ENCODE measurements around the gene TMEM163. TPM values are rescaled to one million over a fixed set of nuclear protein-coding genes. Genes with fewer than 3 reads are reported as not detected.
"Not testable (repeated sequence)": the region's sequence is repeated elsewhere in the genome, so short reads cannot be mapped to it uniquely, and the experiment has no call there.

The TMEM163 gene
- total and polyA plus RNA-seq, 3 experiments from 2014 or later: 0.45 TPM; not detected in 2

- no peak overlapping the region for H3K4me3 Mint-ChIP-seq
- CTCF ChIA-PET: interaction anchor here (1.0 kb wide), 1 partner anchor 10 kb away, joined by 3 read pairs; no protein-coding TSS in a partner anchor
- POLR2A ChIA-PET: no interaction called here
- H3K27me3 ChIP-seq (ENCODE audit: insufficient read depth, low read length, poor library complexity, severe bottlenecking): no peaks in the 10 kb centered on the region
- H3K36me3 Mint-ChIP-seq: no peaks in the 10 kb centered on the region
- no peak overlapping the region for H3K27ac ChIP-seq (ENCODE audit: low read depth, low read length)
- no peaks in the 10 kb centered on the region for H3K9me3 ChIP-seq (ENCODE audit: low read length)
- H3K4me1 ChIP-seq (ENCODE audit: insufficient read depth, low read length): no peaks in the 10 kb centered on the region
- peaks cover 0 to 6% (median 3%) of the 10 kb centered on the region in 3 donors for H3K4me1 Mint-ChIP-seq
- no peaks in the 10 kb centered on the region for H3K9me3 Mint-ChIP-seq
- H3K36me3 ChIP-seq (ENCODE audit: insufficient read depth, low read length): no peaks in the 10 kb centered on the region
- H3K27ac Mint-ChIP-seq: no peak overlapping the region
- DNase-seq: no peak
- H3K27me3 Mint-ChIP-seq: peaks cover 9 to 23% of the 10 kb centered on the region in 2 donors
- no peak overlapping the region for H3K4me3 ChIP-seq (ENCODE audit: low read length)
These were observed 228.9 kb downstream of the TMEM163 start for GRCh38 chr2:134489732-134490384.

- ChIA-PET POLR2A (no interaction called here), CTCF (no interaction called here)
- no peaks in the 10 kb centered on the region for H3K4me1 Mint-ChIP-seq
- Histone ChIP-seq H3K27ac (ENCODE audit: low read depth, low read length) (no peak overlapping the region), H3K4me1 (ENCODE audit: insufficient read depth, low read length) (no peaks in the 10 kb centered on the region), H3K4me3 (ENCODE audit: low read length) (no peak overlapping the region), H3K27me3 (ENCODE audit: insufficient read depth, low read length, poor library complexity, severe bottlenecking) (no peaks in the 10 kb centered on the region), H3K9me3 (ENCODE audit: low read length) (no peaks in the 10 kb centered on the region), H3K36me3 (ENCODE audit: insufficient read depth, low read length) (no peaks in the 10 kb centered on the region)
- peaks cover 0 to 5% (median 0%) of the 10 kb centered on the region in 3 donors for H3K36me3 Mint-ChIP-seq
- H3K9me3 Mint-ChIP-seq: no peaks in the 10 kb centered on the region
- H3K27me3 Mint-ChIP-seq: peaks cover 2 to 37% of the 10 kb centered on the region in 2 donors
- DNase-seq: no peak
- no peak overlapping the region for H3K27ac Mint-ChIP-seq
- no peak overlapping the region for H3K4me3 Mint-ChIP-seq
These were observed 235.9 kb downstream of the TMEM163 start for GRCh38 chr2:134482766-134483340.

- H3K4me1 Mint-ChIP-seq: no peaks in the 10 kb centered on the region
- CTCF ChIA-PET: interaction anchor here (1.3 kb wide), 1 partner anchor 9 kb away, joined by 3 read pairs; no protein-coding TSS in a partner anchor
- DNase-seq: no peak
These were observed 236.6 kb downstream of the TMEM163 start for GRCh38 chr2:134482131-134482723.

GRCh38 chr2:134479696-134480330, 239.0 kb downstream of the TMEM163 start:
- no peak overlapping the region for H3K27ac Mint-ChIP-seq
- DNase-seq: no peak
- POLR2A ChIA-PET: no interaction called here
- H3K27me3 Mint-ChIP-seq: peaks cover 4 to 29% of the 10 kb centered on the region in 2 donors
- Histone ChIP-seq H3K36me3 (ENCODE audit: insufficient read depth, low read length) (no peaks in the 10 kb centered on the region), H3K27ac (ENCODE audit: low read depth, low read length) (no peak overlapping the region), H3K9me3 (ENCODE audit: low read length) (no peaks in the 10 kb centered on the region), H3K4me1 (ENCODE audit: insufficient read depth, low read length) (no peaks in the 10 kb centered on the region), H3K27me3 (ENCODE audit: insufficient read depth, low read length, poor library complexity, severe bottlenecking) (no peaks in the 10 kb centered on the region), H3K4me3 (ENCODE audit: low read length) (no peak overlapping the region)
- no peaks in the 10 kb centered on the region for H3K4me1 Mint-ChIP-seq
- CTCF ChIA-PET: interaction anchor here (1.0 kb wide), 1 partner anchor 10 kb away, joined by 3 read pairs; no protein-coding TSS in a partner anchor
- peaks cover 0 to 5% (median 0%) of the 10 kb centered on the region in 3 donors for H3K36me3 Mint-ChIP-seq
- no peak overlapping the region for H3K4me3 Mint-ChIP-seq
- no peaks in the 10 kb centered on the region for H3K9me3 Mint-ChIP-seq

More at GRCh38 chr2:134482131-134482723, 236.6 kb downstream of the TMEM163 start:
- Histone ChIP-seq H3K27me3 (ENCODE audit: insufficient read depth, low read length, poor library complexity, severe bottlenecking) (no peaks in the 10 kb centered on the region), H3K9me3 (ENCODE audit: low read length) (no peaks in the 10 kb centered on the region), H3K27ac (ENCODE audit: low read depth, low read length) (no peak overlapping the region), H3K4me3 (ENCODE audit: low read length) (no peak overlapping the region), H3K36me3 (ENCODE audit: insufficient read depth, low read length) (no peaks in the 10 kb centered on the region), H3K4me1 (ENCODE audit: insufficient read depth, low read length) (no peaks in the 10 kb centered on the region)
- Mint-ChIP-seq H3K4me3 (no peak overlapping the region), H3K36me3 (peaks cover 0 to 5% (median 0%) of the 10 kb centered on the region in 3 donors), H3K27me3 (peaks cover 2 to 37% of the 10 kb centered on the region in 2 donors), H3K9me3 (no peaks in the 10 kb centered on the region), H3K27ac (no peak overlapping the region)
- POLR2A ChIA-PET: no interaction called here

GRCh38 chr2:134476982-134477381, 241.8 kb downstream of the TMEM163 start:
- H3K4me1 Mint-ChIP-seq; H3K27ac ChIP-seq (ENCODE audit: low read depth, low read length); H3K9me3 ChIP-seq (ENCODE audit: low read length); H3K4me1 ChIP-seq (ENCODE audit: insufficient read depth, low read length); CTCF ChIA-PET; H3K4me3 Mint-ChIP-seq; H3K27ac Mint-ChIP-seq; H3K4me3 ChIP-seq (ENCODE audit: low read length); POLR2A ChIA-PET; H3K27me3 ChIP-seq (ENCODE audit: insufficient read depth, low read length, poor library complexity, severe bottlenecking); H3K36me3 ChIP-seq (ENCODE audit: insufficient read depth, low read length); DNase-seq: not testable (repeated sequence)
- peaks cover 4 to 12% of the 10 kb centered on the region in 2 donors for H3K27me3 Mint-ChIP-seq
- peaks cover 0 to 23% (median 16%) of the 10 kb centered on the region in 5 donors for H3K9me3 Mint-ChIP-seq
- H3K36me3 Mint-ChIP-seq: peaks cover 0 to 21% (median 0%) of the 10 kb centered on the region in 3 donors

GRCh38 chr2:134470561-134471168, 248.1 kb downstream of the TMEM163 start:
- Mint-ChIP-seq H3K27me3 (peaks cover 0 to under 1% of the 10 kb centered on the region in 2 donors), H3K27ac (no peak overlapping the region), H3K36me3 (peaks cover 0 to 16% (median 0%) of the 10 kb centered on the region in 3 donors), H3K4me3 (no peak overlapping the region), H3K4me1 (no peaks in the 10 kb centered on the region), H3K9me3 (peaks cover 2 to 25% (median 16%) of the 10 kb centered on the region in 5 donors)
- POLR2A ChIA-PET: no interaction called here
- Histone ChIP-seq H3K27me3 (ENCODE audit: insufficient read depth, low read length, poor library complexity, severe bottlenecking) (no peaks in the 10 kb centered on the region), H3K27ac (ENCODE audit: low read depth, low read length) (no peak overlapping the region), H3K4me1 (ENCODE audit: insufficient read depth, low read length) (no peaks in the 10 kb centered on the region), H3K9me3 (ENCODE audit: low read length) (no peaks in the 10 kb centered on the region), H3K36me3 (ENCODE audit: insufficient read depth, low read length) (no peaks in the 10 kb centered on the region), H3K4me3 (ENCODE audit: low read length) (no peak overlapping the region)
- CTCF ChIA-PET: no interaction called here
- DNase-seq: no peak

GRCh38 chr2:134469516-134470115, 249.2 kb downstream of the TMEM163 start:
- Histone ChIP-seq H3K27ac (ENCODE audit: low read depth, low read length) (no peak overlapping the region), H3K4me3 (ENCODE audit: low read length) (no peak overlapping the region), H3K27me3 (ENCODE audit: insufficient read depth, low read length, poor library complexity, severe bottlenecking) (no peaks in the 10 kb centered on the region), H3K4me1 (ENCODE audit: insufficient read depth, low read length) (no peaks in the 10 kb centered on the region), H3K9me3 (ENCODE audit: low read length) (no peaks in the 10 kb centered on the region), H3K36me3 (ENCODE audit: insufficient read depth, low read length) (no peaks in the 10 kb centered on the region)
- DNase-seq: no peak
- Mint-ChIP-seq H3K4me1 (no peaks in the 10 kb centered on the region), H3K4me3 (no peak overlapping the region), H3K36me3 (peaks cover 0 to 16% (median 0%) of the 10 kb centered on the region in 3 donors), H3K27me3 (peaks cover 0 to 1% of the 10 kb centered on the region in 2 donors), H3K27ac (no peak overlapping the region), H3K9me3 (peaks cover 2 to 25% (median 16%) of the 10 kb centered on the region in 5 donors)
- ChIA-PET POLR2A (no interaction called here), CTCF (no interaction called here)
